Large intestine (tissue), 3 donors: ENCODE measurements around the gene NDUFS8. TPM values are rescaled to one million over a fixed set of nuclear protein-coding genes. Genes with fewer than 3 reads are reported as not detected.

Experiments
- DNase-seq, 2 donors: peaks; one replicate each; pipeline versions ENCODE4 v3.0.0 to v3.0.0-alpha.2; 2013
- H3K27ac ChIP-seq: one replicate; pipeline ENCODE4 v1.5.1; 2013; ENCODE audit warnings: low read length
- H3K27me3 ChIP-seq: 2 replicates; pipeline ENCODE4 v1.6.1; 2013; ENCODE audit warnings: low read length; ENCODE audit not compliant: control insufficient read depth, insufficient read depth
- H3K36me3 ChIP-seq: 2 replicates; pipeline ENCODE4 v1.6.1; 2013; ENCODE audit warnings: low read length; ENCODE audit not compliant: control insufficient read depth, insufficient read depth
- H3K4me1 ChIP-seq: one replicate; pipeline ENCODE4 v1.6.1; 2013; ENCODE audit warnings: low read length; ENCODE audit not compliant: control insufficient read depth, insufficient read depth
- H3K4me3 ChIP-seq: one replicate; pipeline ENCODE4 v1.5.1; 2013; ENCODE audit warnings: low read length
- H3K9me3 ChIP-seq: one replicate; pipeline ENCODE4 v1.6.1; 2013; ENCODE audit warnings: mild to moderate bottlenecking, low read depth, low read length, moderate library complexity; ENCODE audit not compliant: control insufficient read depth
- WGBS: methylation state at CpG from one replicate; pipeline ENCODE4 v1.1.5; 2013; ENCODE audit warnings: low lambda C conversion rate; ENCODE audit not compliant: insufficient coverage; 5-methylcytosine and 5-hydroxymethylcytosine counted together
- polyA plus RNA-seq: library from polyadenylated mRNA; unstranded; fragments of 120-200 nt; gene quantifications from one replicate; pipeline ENCODE4 v1.2.1, GENCODE V29; 2013

The NDUFS8 gene
- polyA plus RNA-seq, 1 donor = 83.7 TPM

DNA sequence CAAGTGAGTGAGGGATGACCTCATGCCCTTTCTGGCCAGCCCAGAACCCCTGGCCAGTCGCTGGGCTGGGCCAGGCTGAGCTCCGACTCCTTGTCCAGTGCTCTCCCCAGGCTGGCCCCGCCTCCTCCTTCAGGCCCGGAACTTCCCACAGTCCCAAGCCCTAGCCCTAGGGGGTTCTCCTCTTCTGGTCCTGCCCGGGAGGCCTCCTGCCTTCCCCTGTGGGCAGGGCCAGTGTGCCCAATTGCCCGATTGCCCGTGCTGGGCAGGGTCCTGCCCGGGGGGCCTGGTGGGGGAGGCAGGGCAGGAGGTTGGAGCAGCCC is 12.5 kb downstream of the NDUFS8 start:
- Histone ChIP-seq H3K4me3 (no peak overlapping the region), H3K4me1 (peaks cover 33% of the 10 kb centered on the region), H3K9me3 (no peaks in the 10 kb centered on the region), H3K36me3 (peaks cover 52% of the 10 kb centered on the region), H3K27me3 (no peaks in the 10 kb centered on the region), H3K27ac (peak overlapping the region; percentile 38)
- no peak for DNase-seq
- WGBS = no CpG with 5 or more reads among the region's 8 CpGs

DNA sequence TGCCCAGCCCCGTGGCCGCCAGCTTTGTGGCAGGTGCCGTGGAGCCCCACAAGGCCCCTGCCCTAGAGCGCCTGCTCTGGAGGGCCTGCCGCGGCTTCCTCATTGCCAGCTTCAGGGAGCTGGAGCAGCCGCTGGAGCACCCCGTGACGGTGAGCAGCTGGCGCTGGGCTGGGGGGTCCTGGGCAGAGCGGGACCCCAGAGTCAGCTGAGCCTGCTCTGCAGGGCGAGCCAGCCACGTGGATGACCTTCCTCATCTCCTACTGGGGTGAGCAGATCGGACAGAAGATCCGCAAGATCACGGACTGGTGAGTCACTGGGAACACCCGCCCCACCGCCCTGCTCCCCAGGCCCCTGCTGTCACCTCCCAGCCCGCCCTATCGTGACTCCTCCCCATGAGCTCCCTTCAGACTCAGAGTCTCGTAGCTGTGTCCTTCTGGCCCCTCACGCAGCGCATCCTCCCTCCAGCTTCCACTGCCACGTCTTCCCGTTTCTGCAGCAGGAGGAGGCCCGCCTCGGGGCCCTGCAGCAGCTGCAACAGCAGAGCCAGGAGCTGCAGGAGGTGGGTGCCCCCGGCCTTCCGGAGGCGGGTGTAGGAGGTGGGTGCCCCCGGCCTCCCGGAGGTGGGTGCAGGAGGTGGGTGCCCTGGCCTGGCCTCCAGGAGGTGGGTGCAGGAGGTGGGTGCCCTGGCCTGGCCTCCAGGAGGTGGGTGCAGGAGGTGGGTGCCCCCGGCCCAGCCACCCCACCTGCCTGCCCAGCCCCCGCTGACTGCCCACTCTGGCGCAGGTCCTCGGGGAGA is 13.1 kb downstream of the NDUFS8 start:
- Histone ChIP-seq H3K9me3 (no peaks in the 10 kb centered on the region), H3K36me3 (peaks cover 55% of the 10 kb centered on the region), H3K27ac (peak overlapping the region; percentile 38), H3K27me3 (no peaks in the 10 kb centered on the region), H3K4me1 (peaks cover 27% of the 10 kb centered on the region), H3K4me3 (no peak overlapping the region)
- peak; percentile 48 to 65 for DNase-seq
- WGBS = no CpG with 5 or more reads among the region's 36 CpGs

DNA sequence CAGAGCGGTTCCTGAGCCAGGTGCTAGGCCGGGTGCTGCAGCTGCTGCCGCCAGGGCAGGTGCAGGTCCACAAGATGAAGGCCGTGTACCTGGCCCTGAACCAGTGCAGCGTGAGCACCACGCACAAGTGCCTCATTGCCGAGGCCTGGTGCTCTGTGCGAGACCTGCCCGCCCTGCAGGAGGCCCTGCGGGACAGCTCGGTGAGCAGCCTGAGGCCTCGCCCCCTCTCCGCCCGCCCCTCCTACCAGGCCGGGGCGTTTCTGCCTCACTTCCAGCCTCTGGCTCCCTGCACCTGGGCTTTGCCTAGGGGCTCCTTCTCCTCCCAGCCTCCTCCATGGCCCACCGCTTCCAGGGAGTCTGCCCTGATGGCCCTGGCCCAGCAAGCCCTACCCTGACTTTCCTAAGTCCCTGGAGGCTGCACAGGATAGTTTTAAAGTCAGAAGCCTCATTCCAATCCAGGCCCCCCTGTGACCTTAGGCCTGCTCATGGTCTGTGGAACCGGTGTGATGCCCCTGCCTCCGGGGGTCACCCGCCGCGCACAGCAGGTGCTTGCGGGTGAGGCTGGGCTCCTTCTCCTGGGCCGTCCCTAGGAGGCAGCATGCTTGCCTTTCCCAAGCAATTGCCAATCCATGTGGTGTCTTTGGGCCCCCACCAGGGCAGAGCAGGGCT is 13.8 kb downstream of the NDUFS8 start:
- no CpG with 5 or more reads among the region's 24 CpGs for WGBS
- peaks cover 23% of the 10 kb centered on the region for H3K4me1 ChIP-seq
- H3K27ac ChIP-seq = no peak overlapping the region
- peaks cover 63% of the 10 kb centered on the region for H3K36me3 ChIP-seq
- H3K9me3 ChIP-seq = peaks cover 4% of the 10 kb centered on the region
- DNase-seq = no peak
- H3K4me3 ChIP-seq = no peak overlapping the region
- H3K27me3 ChIP-seq = no peaks in the 10 kb centered on the region

DNA sequence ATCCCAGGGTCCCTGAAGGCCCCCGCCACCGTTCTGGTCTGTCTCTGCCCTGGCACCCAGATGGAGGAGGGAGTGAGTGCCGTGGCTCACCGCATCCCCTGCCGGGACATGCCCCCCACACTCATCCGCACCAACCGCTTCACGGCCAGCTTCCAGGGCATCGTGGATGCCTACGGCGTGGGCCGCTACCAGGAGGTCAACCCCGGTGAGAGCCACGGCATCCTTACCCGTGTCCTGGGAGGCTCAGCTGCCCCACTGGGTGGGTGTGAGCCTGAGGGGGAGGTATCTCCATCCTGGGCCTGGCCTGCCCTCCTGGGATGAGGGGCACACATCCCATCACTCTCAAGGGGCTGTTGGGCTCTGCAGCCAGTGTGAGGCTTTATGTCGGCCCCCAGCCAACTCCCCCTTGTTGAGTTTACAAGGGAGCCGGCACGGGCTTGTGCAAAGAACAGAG is 14.4 kb downstream of the NDUFS8 start:
- peaks cover 5% of the 10 kb centered on the region for H3K9me3 ChIP-seq
- H3K27me3 ChIP-seq = no peaks in the 10 kb centered on the region
- H3K4me3 ChIP-seq = no peak overlapping the region
- no peak overlapping the region for H3K27ac ChIP-seq
- DNase-seq = no peak
- H3K4me1 ChIP-seq = peaks cover 17% of the 10 kb centered on the region
- no CpG with 5 or more reads among the region's 18 CpGs for WGBS
- H3K36me3 ChIP-seq = peaks cover 69% of the 10 kb centered on the region

DNA sequence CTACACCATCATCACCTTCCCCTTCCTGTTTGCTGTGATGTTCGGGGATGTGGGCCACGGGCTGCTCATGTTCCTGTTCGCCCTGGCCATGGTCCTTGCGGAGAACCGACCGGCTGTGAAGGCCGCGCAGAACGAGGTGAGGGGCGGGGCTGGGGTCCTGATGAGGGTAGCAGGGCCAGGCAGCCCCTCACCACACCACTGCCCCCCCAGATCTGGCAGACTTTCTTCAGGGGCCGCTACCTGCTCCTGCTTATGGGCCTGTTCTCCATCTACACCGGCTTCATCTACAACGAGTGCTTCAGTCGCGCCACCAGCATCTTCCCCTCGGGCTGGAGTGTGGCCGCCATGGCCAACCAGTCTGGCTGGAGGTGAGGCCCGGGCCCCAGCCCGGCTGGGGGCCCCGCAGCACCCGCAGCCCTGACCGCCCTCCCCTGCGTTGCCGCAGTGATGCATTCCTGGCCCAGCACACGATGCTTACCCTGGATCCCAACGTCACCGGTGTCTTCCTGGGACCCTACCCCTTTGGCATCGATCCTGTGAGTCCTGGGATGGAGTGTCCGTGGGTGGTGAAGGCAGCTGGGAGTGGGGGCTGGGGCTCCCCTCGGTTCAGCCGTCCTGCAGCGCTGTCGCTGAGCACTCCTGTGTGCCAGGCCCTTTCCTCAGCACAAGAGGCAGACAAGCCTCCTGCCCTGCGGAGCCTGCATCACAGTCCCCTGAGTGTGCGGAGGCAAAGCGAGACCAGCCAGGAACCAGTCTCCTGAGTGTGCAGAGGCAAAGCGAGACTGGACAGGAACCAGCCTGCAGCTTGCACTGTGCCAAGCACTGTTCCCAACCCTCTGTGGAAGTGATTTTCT is 17.2 kb downstream of the NDUFS8 start:
- H3K27me3 ChIP-seq = no peaks in the 10 kb centered on the region
- H3K9me3 ChIP-seq = peaks cover 5% of the 10 kb centered on the region
- H3K4me3 ChIP-seq = no peak overlapping the region
- DNase-seq = no peak
- H3K36me3 ChIP-seq = peaks cover 81% of the 10 kb centered on the region
- WGBS = 80% methylated on average over 3 of the region's 37 CpGs
- H3K27ac ChIP-seq = no peak overlapping the region
- peaks cover 6% of the 10 kb centered on the region for H3K4me1 ChIP-seq

DNA sequence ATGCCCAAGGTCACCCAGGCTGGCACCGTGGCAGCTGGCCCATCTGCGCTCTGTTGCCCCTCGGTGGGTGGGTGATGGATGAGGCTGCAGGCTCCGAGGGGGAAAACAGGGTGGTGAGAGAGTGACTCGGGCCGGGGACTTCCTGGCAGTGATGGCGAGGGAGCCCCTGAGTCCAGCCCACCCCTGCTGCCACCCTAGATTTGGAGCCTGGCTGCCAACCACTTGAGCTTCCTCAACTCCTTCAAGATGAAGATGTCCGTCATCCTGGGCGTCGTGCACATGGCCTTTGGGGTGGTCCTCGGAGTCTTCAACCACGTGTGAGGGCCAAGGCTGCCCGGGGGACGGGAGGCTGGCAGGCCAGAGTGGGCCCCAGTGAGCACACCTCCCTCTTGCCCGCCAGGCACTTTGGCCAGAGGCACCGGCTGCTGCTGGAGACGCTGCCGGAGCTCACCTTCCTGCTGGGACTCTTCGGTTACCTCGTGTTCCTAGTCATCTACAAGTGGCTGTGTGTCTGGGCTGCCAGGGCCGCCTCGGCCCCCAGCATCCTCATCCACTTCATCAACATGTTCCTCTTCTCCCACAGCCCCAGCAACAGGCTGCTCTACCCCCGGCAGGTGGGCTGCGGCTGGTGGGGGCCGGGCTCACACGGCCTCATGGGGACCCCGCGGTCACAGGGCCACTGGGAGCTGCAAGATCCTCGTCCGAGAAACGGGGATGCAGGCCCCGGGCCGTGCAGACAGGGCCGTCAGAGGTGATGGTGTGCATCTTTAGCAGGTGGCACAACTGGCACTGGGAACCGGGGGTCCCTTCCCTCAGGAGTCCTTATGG is 18.4 kb downstream of the NDUFS8 start:
- no CpG with 5 or more reads among the region's 35 CpGs for WGBS
- Histone ChIP-seq H3K9me3 (peaks cover 5% of the 10 kb centered on the region), H3K36me3 (peaks cover 84% of the 10 kb centered on the region)

DNA sequence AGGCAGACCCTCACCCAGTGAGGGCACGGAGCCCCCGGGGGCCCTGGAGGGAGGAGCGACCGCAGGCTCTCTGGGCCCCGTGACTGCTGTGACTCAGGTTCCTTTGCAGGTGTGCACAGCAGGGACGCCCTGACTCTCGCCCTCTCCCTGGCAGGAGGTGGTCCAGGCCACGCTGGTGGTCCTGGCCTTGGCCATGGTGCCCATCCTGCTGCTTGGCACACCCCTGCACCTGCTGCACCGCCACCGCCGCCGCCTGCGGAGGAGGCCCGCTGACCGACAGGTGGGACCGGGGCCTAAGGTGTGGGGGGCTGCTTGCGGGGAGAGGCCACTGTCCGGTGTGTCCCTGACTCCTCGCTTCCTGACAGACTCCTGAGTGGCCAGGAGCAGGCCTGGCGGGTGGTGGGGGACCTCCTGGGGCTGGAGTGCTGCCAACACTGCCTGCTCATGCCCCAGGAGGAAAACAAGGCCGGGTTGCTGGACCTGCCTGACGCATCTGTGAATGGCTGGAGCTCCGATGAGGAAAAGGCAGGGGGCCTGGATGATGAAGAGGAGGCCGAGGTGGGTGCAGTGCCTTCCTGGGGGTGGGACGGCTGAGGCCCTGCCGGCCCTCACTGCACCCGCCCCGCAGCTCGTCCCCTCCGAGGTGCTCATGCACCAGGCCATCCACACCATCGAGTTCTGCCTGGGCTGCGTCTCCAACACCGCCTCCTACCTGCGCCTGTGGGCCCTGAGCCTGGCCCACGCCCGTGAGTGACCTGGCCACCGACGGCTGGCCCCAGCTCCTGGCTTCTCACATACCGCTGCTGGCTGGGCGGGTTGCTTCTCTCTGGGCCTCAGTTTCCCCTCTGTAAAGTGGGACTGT is 19.3 kb downstream of the NDUFS8 start:
- Histone ChIP-seq H3K27ac (no peak overlapping the region), H3K27me3 (no peaks in the 10 kb centered on the region), H3K36me3 (peaks cover 81% of the 10 kb centered on the region), H3K4me3 (no peak overlapping the region), H3K9me3 (peaks cover 5% of the 10 kb centered on the region), H3K4me1 (no peaks in the 10 kb centered on the region)
- WGBS = no CpG with 5 or more reads among the region's 40 CpGs
- DNase-seq = no peak

More for the DNA sequence above, 18.4 kb downstream of the NDUFS8 start:
- no peak for DNase-seq
- H3K4me1 ChIP-seq = no peaks in the 10 kb centered on the region
- H3K27ac ChIP-seq = no peak overlapping the region
- H3K27me3 ChIP-seq = no peaks in the 10 kb centered on the region
- no peak overlapping the region for H3K4me3 ChIP-seq

DNA sequence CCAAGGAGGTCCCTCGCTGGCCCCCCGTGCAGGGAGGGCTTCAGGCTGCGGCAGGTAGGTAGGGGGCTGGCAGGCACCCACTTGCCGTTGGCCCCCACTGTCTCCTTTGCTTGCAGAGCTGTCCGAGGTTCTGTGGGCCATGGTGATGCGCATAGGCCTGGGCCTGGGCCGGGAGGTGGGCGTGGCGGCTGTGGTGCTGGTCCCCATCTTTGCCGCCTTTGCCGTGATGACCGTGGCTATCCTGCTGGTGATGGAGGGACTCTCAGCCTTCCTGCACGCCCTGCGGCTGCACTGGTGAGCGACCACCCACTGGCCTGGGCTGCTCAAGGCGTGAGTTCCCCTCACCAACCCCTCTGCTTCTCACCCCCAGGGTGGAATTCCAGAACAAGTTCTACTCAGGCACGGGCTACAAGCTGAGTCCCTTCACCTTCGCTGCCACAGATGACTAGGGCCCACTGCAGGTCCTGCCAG is 19.9 kb downstream of the NDUFS8 start:
- Histone ChIP-seq H3K4me3 (no peak overlapping the region), H3K4me1 (no peaks in the 10 kb centered on the region), H3K9me3 (peaks cover 5% of the 10 kb centered on the region), H3K36me3 (peaks cover 75% of the 10 kb centered on the region), H3K27ac (no peak overlapping the region), H3K27me3 (no peaks in the 10 kb centered on the region)
- WGBS = no CpG with 5 or more reads among the region's 18 CpGs
- DNase-seq = no peak
